ENCODE data around the gene PLSCR3.
"Not testable (repeated sequence)": the region's sequence is repeated elsewhere in the genome, so short reads cannot be mapped to it uniquely, and the experiment has no call there.

Gene PLSCR3

DNA sequence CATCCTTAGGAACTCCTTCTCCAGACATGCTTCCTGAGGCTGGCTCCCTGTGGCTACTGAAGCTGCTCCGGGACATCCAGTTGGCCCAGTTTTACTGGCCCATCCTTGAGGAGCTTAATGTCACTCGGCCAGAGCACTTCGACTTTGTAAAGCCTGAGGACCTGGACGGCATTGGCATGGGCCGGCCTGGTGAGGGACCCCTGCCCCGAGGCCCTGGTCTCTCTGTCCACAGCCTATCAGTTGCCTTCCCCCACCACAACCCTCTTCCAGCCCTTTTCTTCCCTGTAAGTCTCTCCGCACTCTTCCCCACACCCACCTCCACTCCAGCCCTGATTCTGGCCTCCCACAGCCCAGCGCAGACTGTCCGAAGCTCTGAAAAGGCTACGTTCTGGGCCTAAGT, 11.4 kb downstream of the PLSCR3 start:
- no peak for DNase-seq

GRCh38 chr17:7380855-7381683, 13.3 kb downstream of the PLSCR3 start, which contains the start of gene TNK1:
Gene TNK1 (plus strand): TSS chr17:7381089. CDS start chr17:7382927, 1,838 bp downstream.
- no peak for DNase-seq

GRCh38 chr17:7380321-7380720, 14.0 kb downstream of the PLSCR3 start:
- peak in 9 of 58 donors; percentile 3 to 42 (median 18) for DNase-seq

DNA sequence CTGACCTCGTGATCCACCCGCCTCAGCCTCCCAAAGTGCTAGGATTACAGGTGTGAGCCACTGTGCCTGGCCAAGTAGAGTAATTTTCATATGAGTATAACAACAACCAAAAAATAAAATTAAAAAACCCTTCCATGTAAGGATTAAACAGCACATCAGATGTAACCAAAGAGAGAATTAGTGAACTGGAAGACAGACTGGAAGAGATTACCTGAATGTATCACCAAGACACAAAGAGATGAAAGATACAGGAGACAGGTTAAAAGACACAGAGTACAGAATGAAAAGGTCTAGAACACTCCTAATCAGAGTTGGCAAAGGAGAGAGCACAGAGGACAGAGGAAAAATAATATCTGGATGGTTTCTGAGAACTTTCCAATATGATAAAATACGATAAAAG, 15.2 kb downstream of the PLSCR3 start:
- no peak for DNase-seq

DNA sequence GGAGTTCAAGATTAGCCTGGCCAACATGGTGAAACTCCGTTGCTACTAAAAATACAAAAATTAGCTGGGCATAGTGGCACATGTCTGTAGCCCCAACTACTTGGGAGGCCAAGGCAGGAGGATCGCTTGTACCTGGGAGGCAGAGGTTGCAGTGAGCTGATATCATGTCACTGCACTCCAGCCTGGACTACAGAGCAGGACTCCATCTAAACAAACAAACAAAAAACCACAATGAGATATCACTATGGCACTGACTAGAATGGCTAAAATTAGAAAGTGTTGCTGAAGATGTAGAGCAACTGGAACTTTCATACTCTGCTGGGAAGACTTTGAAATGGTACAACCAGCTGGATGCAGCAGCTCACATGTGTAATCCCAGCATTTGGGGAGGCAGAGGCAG, 20.0 kb downstream of the PLSCR3 start:
- no peak for DNase-seq

DNA sequence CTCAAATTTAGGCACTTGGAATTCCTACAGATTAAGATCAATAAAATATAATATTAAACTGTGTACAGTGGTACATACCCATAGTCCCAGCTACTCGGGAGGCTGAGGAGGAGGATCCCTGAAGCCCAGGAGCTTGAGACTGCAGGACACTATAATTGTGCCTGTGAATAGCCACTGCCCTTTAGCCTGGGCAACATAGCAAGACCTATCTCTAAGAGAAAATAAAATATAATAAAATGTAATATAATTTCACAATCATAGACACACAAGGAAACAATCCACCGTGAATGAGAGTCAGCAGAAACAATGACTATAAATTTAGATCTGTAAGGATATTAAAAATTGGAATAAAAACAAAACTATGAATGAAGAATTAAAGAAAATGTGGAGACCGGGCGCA, 23.5 kb downstream of the PLSCR3 start:
- no peak for DNase-seq

GRCh38 chr17:7369825-7370224, 24.5 kb downstream of the PLSCR3 start:
- DNase-seq, result no peak

DNA sequence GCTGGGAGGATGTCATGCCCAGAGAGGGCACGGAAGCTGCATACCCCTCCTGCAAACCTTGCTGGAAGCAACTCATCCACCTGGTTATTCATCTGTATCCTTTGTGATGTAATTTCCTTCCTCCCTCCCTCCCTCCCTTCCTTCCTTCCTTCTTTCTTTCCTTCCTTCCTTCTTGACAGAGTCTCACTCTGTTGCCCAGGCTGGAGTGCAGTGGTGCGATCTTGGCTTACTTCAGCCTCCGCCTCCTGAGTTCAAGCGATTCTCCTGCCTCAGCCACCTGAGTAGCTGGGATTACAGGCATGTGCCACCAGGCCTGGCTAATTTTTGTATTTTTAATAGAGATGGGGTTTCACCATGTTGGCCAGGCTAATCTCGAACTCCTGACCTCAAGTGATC, 25.7 kb downstream of the PLSCR3 start:
- not testable (repeated sequence) for DNase-seq

GRCh38 chr17:7367918-7368598, 26.3 kb downstream of the PLSCR3 start:
- no peak for DNase-seq

GRCh38 chr17:7367083-7367482, 27.2 kb downstream of the PLSCR3 start:
- DNase-seq, result no peak

GRCh38 chr17:7365963-7366362, 28.4 kb downstream of the PLSCR3 start:
- DNase-seq, result not testable (repeated sequence)

DNA sequence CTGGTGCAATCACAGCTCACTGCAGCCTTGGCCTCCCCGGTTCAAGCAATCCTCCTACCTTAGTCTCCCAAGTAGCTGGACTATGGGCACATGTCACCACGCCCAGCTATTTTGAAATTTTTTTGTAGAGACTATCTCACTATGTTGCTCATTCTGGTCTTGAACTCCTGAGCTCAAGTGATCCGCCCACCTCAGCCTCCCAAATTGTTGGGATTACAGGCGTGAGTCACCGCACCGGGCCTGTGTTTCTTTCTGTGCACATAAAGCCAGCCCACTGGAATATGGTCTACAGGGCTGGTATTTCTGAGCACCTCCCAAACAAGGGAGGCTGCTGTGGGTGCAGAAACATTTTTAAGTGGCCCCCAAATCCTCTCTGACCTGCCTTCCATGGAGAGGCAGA, 31.0 kb downstream of the PLSCR3 start:
- DNase-seq, result no peak

DNA sequence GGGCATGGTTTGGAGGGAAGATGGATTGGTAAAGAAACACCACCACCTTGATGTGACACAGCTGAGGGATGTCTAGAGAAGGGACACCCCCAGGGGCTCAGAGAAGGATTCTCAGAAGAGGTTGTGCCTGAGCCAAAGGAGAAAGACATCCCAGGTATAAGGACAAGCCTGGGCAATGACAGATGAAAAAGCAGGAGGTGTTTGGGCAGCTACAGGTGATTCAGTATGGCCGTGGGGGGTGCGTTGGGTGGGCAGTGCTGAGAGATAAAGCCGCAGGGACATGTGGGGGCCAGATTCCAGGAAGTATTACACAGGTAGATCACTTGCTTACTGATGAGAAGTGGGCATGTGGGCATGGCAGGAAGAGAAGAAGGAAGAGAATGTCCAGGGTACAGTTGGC, 32.4 kb downstream of the PLSCR3 start:
- no peak for DNase-seq

GRCh38 chr17:7357381-7357780, 36.9 kb downstream of the PLSCR3 start:
- DNase-seq, result no peak

DNA sequence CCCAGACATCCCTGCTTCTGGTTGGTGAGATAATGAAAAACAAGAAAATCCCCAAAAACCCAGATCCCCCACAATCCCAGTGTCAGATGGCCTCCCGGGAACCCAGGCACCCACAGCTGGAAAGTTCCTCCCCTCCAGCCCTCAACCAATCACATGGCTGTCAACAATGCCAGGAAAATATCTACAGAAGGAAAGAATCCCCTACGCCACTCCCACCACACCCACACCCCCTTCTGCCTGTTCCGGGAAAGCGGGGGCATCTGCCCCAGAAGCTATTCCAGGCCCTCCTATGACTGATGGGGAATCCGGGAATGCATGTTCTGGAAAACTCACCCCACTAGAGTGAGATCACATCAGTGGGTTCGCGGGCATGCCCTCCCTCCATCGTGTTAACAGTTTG, 37.6 kb downstream of the PLSCR3 start:
- DNase-seq, result no peak

DNA sequence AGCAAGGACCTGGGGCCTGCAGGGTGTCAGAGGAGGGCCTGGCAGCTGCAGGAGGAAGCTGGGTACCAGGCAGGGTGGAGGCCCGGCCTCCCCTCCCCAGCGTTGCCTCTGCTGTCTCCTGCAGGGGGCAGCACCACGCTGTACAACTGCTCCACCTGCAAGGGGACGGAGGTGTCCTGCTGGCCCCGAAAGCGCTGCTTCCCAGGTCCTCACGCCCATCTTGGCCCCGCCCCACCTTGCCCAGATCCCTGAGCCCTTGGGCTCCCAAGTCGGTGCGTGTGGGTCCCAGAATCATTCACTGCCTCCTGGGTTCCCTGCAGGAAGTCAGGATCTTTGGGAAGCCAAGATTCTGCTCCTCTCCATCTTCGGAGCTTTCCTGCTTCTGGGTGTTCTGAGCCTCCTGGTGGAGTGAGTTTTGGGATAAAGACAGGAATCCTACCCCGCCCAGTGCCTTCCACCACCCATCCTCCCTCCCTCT, 38.2 kb downstream of the PLSCR3 start:
- DNase-seq, result peak in 44 of 58 donors; percentile 7 to 76 (median 50)

- no peak for DNase-seq
Measured at GRCh38 chr17:7355573-7355972, 38.8 kb downstream of the PLSCR3 start.

DNA sequence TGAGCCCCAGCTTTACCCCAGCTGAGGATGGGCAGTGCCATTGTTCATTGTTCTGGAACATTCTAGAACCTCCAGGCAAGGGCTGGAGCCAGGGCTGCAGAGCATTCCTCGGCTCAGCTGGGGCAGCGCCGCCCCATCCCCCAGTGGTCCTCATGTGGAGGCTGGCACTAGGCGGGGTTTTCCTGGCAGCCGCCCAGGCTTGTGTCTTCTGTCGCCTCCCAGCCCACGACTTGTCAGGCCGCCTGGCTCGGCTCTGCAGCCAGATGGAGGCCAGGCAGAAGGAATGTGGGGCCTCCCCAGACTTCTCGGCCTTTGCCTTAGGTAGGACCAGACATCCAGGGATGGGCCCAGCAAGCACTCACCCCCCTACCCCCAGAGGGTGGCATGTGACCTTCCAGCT, 39.3 kb downstream of the PLSCR3 start, which contains the start of gene TMEM95:
Gene TMEM95 (plus strand): TSS at position 104 of the 400 bp plus-strand sequence. CDS start 49 bp downstream, at position 153.
- DNase-seq, result peak in 49 of 58 donors; percentile 15 to 93 (median 61)

DNA sequence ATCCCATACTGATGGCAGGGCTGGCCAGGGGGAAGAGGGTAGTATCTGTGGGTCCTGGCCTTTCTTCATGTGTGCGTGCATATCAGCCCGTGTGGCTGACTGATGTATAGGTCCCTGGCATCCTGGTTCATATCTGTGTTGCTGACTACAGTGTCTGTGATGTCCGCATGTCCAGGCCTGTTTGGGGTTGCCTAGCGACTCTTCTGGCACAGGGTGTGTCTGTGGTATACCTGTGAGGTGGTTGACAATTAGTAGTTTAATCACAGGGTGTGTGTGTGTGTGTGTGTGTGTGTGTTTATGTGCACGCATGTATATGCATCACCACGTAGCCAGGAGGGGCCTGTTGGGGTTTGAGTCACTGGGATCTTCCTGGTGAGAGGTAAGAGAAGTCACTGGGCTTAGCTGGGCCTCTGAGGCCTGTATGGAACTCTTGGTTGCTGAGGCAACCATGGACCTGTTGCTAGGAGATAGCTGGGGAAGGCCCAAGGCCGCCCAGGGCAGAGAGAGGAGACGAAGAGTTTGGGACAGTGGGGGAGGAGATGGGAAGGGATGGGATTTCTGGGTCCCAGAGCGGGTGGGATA, 40.0 kb downstream of the PLSCR3 start:
- DNase-seq, result peak in 8 of 58 donors; percentile 6 to 55 (median 26)

GRCh38 chr17:7352910-7353635, 41.3 kb downstream of the PLSCR3 start:
- no peak for DNase-seq

GRCh38 chr17:7352503-7352889, 41.8 kb downstream of the PLSCR3 start:
- peak in 1 of 58 donors; percentile 35 for DNase-seq

Data from anterior cingulate cortex (tissue), 58 donors.